Measurements from ENCODE around the gene PLEKHA5. TPM values are rescaled to one million over a fixed set of nuclear protein-coding genes. Genes with fewer than 3 reads are reported as not detected.
"Not testable (repeated sequence)": the region's sequence is repeated elsewhere in the genome, so short reads cannot be mapped to it uniquely, and the experiment has no call there.

Gene PLEKHA5
- total RNA-seq, 1 donor from 2014 or later: 32.3 TPM

DNA sequence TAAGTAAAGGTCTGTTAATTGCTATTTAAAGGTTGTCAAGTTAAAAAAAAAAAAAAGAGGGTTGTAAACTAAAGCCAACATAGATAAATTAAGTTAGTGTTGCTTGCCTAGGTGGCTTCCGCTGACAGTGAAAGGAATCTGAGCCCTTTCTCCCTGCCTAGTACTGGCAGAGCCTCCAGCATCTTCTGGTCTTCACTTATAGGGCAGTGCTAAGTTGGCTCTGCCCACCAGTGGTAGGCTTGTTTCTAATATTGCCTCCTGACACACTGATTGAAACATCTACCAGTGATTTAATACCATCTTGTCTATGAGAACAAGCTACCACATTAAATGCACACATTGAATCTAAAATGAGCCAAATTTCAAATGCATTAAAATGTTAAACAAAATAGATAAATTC lies 39.7 kb downstream of the PLEKHA5 start:
- Mint-ChIP-seq H3K4me1 (ENCODE audit: unreplicated experiment) (peaks cover 24% of the 10 kb centered on the region), H3K36me3 (ENCODE audit: unreplicated experiment) (peaks cover 10% of the 10 kb centered on the region), H3K27ac (ENCODE audit: unreplicated experiment) (no peak overlapping the region)

GRCh38 chr12:19170286-19170685 lies 40.8 kb downstream of the PLEKHA5 start:
- H3K4me1 Mint-ChIP-seq (ENCODE audit: unreplicated experiment): peaks cover 23% of the 10 kb centered on the region
- not testable (repeated sequence) for DNase-seq (ENCODE audit: extremely low spot score, unreplicated experiment); H3K27me3 Mint-ChIP-seq (ENCODE audit: unreplicated experiment); H3K36me3 Mint-ChIP-seq (ENCODE audit: unreplicated experiment); H3K4me3 Mint-ChIP-seq (ENCODE audit: unreplicated experiment); H3K27ac Mint-ChIP-seq (ENCODE audit: unreplicated experiment); H3K9me3 Mint-ChIP-seq (ENCODE audit: unreplicated experiment)

More for the DNA sequence above, 39.7 kb downstream of the PLEKHA5 start:
- Mint-ChIP-seq H3K4me3 (ENCODE audit: unreplicated experiment) (no peak overlapping the region), H3K9me3 (ENCODE audit: unreplicated experiment) (peaks cover 3% of the 10 kb centered on the region), H3K27me3 (ENCODE audit: unreplicated experiment) (no peaks in the 10 kb centered on the region)
- no peak for TF ChIP-seq CTCF (IDR thresholded peaks at IDR 0.05)
- DNase-seq (ENCODE audit: extremely low spot score, unreplicated experiment): no peak

- Mint-ChIP-seq H3K4me1 (ENCODE audit: unreplicated experiment) (peaks cover 23% of the 10 kb centered on the region), H3K9me3 (ENCODE audit: unreplicated experiment) (no peaks in the 10 kb centered on the region), H3K36me3 (ENCODE audit: unreplicated experiment) (no peaks in the 10 kb centered on the region), H3K4me3 (ENCODE audit: unreplicated experiment) (no peak overlapping the region), H3K27me3 (ENCODE audit: unreplicated experiment) (no peaks in the 10 kb centered on the region), H3K27ac (ENCODE audit: unreplicated experiment) (no peak overlapping the region)
- DNase-seq (ENCODE audit: extremely low spot score, unreplicated experiment): no peak
- no peak for TF ChIP-seq CTCF (IDR thresholded peaks at IDR 0.05)
These were observed 42.2 kb downstream of the PLEKHA5 start for GRCh38 chr12:19171731-19172130.

DNA sequence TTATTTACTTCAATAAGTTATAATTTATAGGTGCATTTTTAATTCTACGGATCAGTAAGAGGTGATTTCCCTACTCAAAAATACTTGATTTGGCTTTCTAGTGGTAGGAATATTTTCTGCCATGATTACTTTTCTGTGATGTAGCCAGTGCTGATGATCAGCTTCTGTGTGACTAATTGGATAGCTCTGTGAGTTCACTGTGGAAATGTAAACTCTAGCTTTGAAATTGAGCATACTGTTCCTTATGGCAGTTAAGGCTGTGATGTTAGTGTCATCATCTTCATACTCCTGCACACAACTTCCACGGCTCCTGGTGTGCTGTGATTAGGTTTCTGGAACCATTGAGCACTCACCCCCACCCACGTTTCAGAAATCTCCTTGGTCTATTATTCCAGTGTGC lies 48.2 kb downstream of the PLEKHA5 start:
- Mint-ChIP-seq H3K4me3 (ENCODE audit: unreplicated experiment) (no peak overlapping the region), H3K27ac (ENCODE audit: unreplicated experiment) (no peak overlapping the region), H3K27me3 (ENCODE audit: unreplicated experiment) (no peaks in the 10 kb centered on the region), H3K4me1 (ENCODE audit: unreplicated experiment) (peaks cover 9% of the 10 kb centered on the region), H3K9me3 (ENCODE audit: unreplicated experiment) (no peaks in the 10 kb centered on the region), H3K36me3 (ENCODE audit: unreplicated experiment) (peaks cover 1% of the 10 kb centered on the region)
- TF ChIP-seq CTCF (IDR thresholded peaks at IDR 0.05): no peak
- DNase-seq (ENCODE audit: extremely low spot score, unreplicated experiment): no peak

DNA sequence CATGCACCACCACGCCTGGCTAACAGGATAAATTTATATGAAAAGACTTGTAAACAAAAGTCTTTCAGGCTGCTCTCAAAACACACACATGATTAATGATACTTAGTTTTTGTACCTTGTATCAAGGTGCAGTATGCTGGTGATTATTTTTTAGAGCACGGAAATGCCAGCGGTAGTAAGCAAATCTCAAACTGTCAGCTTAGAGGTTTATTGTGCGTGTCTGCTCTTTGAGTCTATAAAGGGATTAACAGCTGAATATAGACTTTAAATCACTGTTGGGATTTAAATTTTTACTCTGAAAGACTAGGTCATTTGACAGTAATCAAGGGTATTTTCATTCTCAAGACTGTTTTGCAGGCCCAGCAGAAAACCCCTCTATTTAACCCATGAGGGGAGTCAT lies 50.5 kb downstream of the PLEKHA5 start:
- H3K4me1 Mint-ChIP-seq (ENCODE audit: unreplicated experiment): peaks cover 12% of the 10 kb centered on the region
- no peak for DNase-seq (ENCODE audit: extremely low spot score, unreplicated experiment)
- no peak overlapping the region for H3K27ac Mint-ChIP-seq (ENCODE audit: unreplicated experiment)
- no peaks in the 10 kb centered on the region for H3K27me3 Mint-ChIP-seq (ENCODE audit: unreplicated experiment)
- TF ChIP-seq CTCF (IDR thresholded peaks at IDR 0.05): no peak
- H3K36me3 Mint-ChIP-seq (ENCODE audit: unreplicated experiment): peaks cover 1% of the 10 kb centered on the region
- H3K4me3 Mint-ChIP-seq (ENCODE audit: unreplicated experiment): no peak overlapping the region
- no peaks in the 10 kb centered on the region for H3K9me3 Mint-ChIP-seq (ENCODE audit: unreplicated experiment)

All from osteocyte (in vitro differentiated cells).